H1 (cell line): ENCODE results near the gene BTC. TPM values are rescaled to one million over a fixed set of nuclear protein-coding genes. Genes with fewer than 3 reads are reported as not detected.

Experiments
- CTCF ChIA-PET: fragments of 300-600 bp; sonication (Branson Sonifier 250); formaldehyde crosslinking; loops from one replicate; lab custom pipeline; 2021; ENCODE audit not compliant: partially characterized antibody; lab: Charles Lee
- POLR2A ChIA-PET: fragments of 300-600 bp; sonication (Branson Sonifier 250); formaldehyde crosslinking; loops from one replicate; lab custom pipeline; 2021; ENCODE audit warnings: inconsistent platforms; ENCODE audit not compliant: partially characterized antibody; lab: Charles Lee
- DNase-seq, 2 experiments: peaks; one replicate each; pipeline versions ENCODE4 v3.0.0 to v3.0.0-alpha.2; 2010 to 2022; ENCODE audit warnings: low spot score in 2 of 2, low read depth in 1 of 2, mixed read lengths in 1 of 2
- FAIRE-seq: peaks from 2 replicates; lab custom pipeline; 2011; peaks lifted over from hg19 to GRCh38; lab: Jason Lieb, UNC
- H2AFZ ChIP-seq: 2 replicates; pipeline ENCODE4 v1.8.1; 2012; ENCODE audit warnings: low read length, inconsistent platforms
- H2AK5ac ChIP-seq: 2 replicates; pipeline ENCODE4 v1.6.1; 2013; ENCODE audit warnings: low read depth, low read length
- H2BK120ac ChIP-seq: replicated peaks from 2 replicates; pipeline ENCODE3; 2013; ENCODE audit warnings: low read depth, low read length, inconsistent platforms
- H2BK12ac ChIP-seq: 2 replicates; pipeline ENCODE4 v1.6.1; 2013; ENCODE audit warnings: low read depth, low read length
- H2BK15ac ChIP-seq: 2 replicates; pipeline ENCODE4 v1.6.1; 2013; ENCODE audit warnings: low read length
- H2BK20ac ChIP-seq: 2 replicates; pipeline ENCODE4 v1.6.1; 2013; ENCODE audit warnings: low read length
- H2BK5ac ChIP-seq: 2 replicates; pipeline ENCODE4 v1.6.1; 2013; ENCODE audit warnings: low read depth, low read length
- H3K14ac ChIP-seq: 2 replicates; pipeline ENCODE4 v1.6.1; 2013; ENCODE audit warnings: inconsistent platforms; ENCODE audit not compliant: insufficient read length
- H3K18ac ChIP-seq: 2 replicates; pipeline ENCODE4 v1.6.1; 2013; ENCODE audit warnings: low read length; ENCODE audit errors: extremely low read depth
- H3K23ac ChIP-seq: 2 replicates; pipeline ENCODE4 v1.6.1; 2013; ENCODE audit warnings: inconsistent platforms; ENCODE audit not compliant: insufficient read length
- H3K23me2 ChIP-seq: 2 replicates; pipeline ENCODE4 v1.6.1; 2013; ENCODE audit warnings: low read depth, low read length
- H3K27ac ChIP-seq: 2 replicates; pipeline ENCODE4 v1.6.1; 2011; ENCODE audit warnings: low read depth, low read length, inconsistent platforms
- H3K27me3 ChIP-seq, 4 experiments: replicated peaks in 1 of 4; 1 replicate in 1 of 4; 2 replicates in 3 of 4; pipeline versions ENCODE4 v1.6.1 to v1.8.1; 2011 to 2013; ENCODE audit warnings: low read length in 3 of 4, mild to moderate bottlenecking in 3 of 4, inconsistent platforms in 2 of 4, mixed read lengths in 2 of 4, moderate library complexity in 1 of 4; ENCODE audit not compliant: control insufficient read depth in 3 of 4, insufficient read depth in 3 of 4; ENCODE audit errors: extremely low read depth in 1 of 4
- H3K36me3 ChIP-seq, 4 experiments: 2 replicates each; pipeline versions ENCODE4 v1.6.1 to v1.8.1; 2011 to 2013; ENCODE audit warnings: mild to moderate bottlenecking in 4 of 4, low read length in 3 of 4, moderate library complexity in 2 of 4, control low read depth in 1 of 4, inconsistent platforms in 1 of 4; ENCODE audit not compliant: insufficient read depth in 4 of 4, control insufficient read depth in 2 of 4
- H3K4ac ChIP-seq: replicated peaks from 2 replicates; pipeline ENCODE3; 2013; ENCODE audit warnings: low read length, low read depth, mixed read lengths, inconsistent platforms; ENCODE audit not compliant: insufficient read length
- H3K4me1 ChIP-seq, 4 experiments: replicated peaks in 1 of 4; 1 replicate in 1 of 4; 2 replicates in 3 of 4; pipeline versions ENCODE4 v1.6.1 to v1.8.1; 2011 to 2013; ENCODE audit warnings: low read length in 3 of 4, inconsistent platforms in 2 of 4, mixed read lengths in 1 of 4; ENCODE audit not compliant: insufficient read depth in 4 of 4, control insufficient read depth in 3 of 4
- H3K4me2 ChIP-seq, 2 experiments: 2 replicates each; pipeline versions ENCODE4 v1.6.1 to v1.8.1; 2011 to 2013; ENCODE audit warnings: low read depth in 2 of 2, low read length in 2 of 2, control low read depth in 1 of 2, inconsistent platforms in 1 of 2, mild to moderate bottlenecking in 1 of 2; ENCODE audit not compliant: insufficient read depth in 1 of 2
- H3K4me3 ChIP-seq, 4 experiments: fragments of 200-600, 300-600 bp in 1 of 4; sonication (generic), shearing (Covaris generic), sonication (Bioruptor Twin) in 1 of 4; 2 replicates each; pipeline versions ENCODE4 v1.5.1 to v1.8.1; 2011 to 2016; ENCODE audit warnings: low read length in 4 of 4, low read depth in 3 of 4, control low read depth in 2 of 4, inconsistent platforms in 2 of 4, mild to moderate bottlenecking in 2 of 4, mixed read lengths in 1 of 4, moderate library complexity in 1 of 4; ENCODE audit not compliant: insufficient read depth in 2 of 4; ENCODE audit errors: extremely low read depth in 1 of 4
- H3K56ac ChIP-seq: replicated peaks from 2 replicates; pipeline ENCODE3; 2013; ENCODE audit warnings: low read depth, mild to moderate bottlenecking, mixed read lengths, low read length, inconsistent platforms; ENCODE audit not compliant: insufficient read length
- H3K79me1 ChIP-seq: 2 replicates; pipeline ENCODE4 v1.6.1; 2013; ENCODE audit warnings: low read depth, low read length, control low read depth
- H3K79me2 ChIP-seq, 2 experiments: 2 replicates each; pipeline versions ENCODE4 v1.6.1 to v1.8.1; 2012 to 2013; ENCODE audit warnings: low read length in 2 of 2, mild to moderate bottlenecking in 2 of 2, inconsistent platforms in 1 of 2; ENCODE audit not compliant: insufficient read depth in 2 of 2, control insufficient read depth in 1 of 2
- H3K9ac ChIP-seq, 4 experiments: replicated peaks in 1 of 4; 1 replicate in 1 of 4; 2 replicates in 3 of 4; pipeline versions ENCODE4 v1.6.1 to v1.8.1; 2011 to 2013; ENCODE audit warnings: low read depth in 3 of 4, low read length in 3 of 4, control low read depth in 2 of 4, mild to moderate bottlenecking in 2 of 4, moderate library complexity in 2 of 4, inconsistent platforms in 1 of 4; ENCODE audit errors: extremely low read depth in 1 of 4
- H3K9me3 ChIP-seq, 2 experiments: 2 replicates each; pipeline versions ENCODE4 v1.6.1 to v1.8.1; 2012 to 2013; ENCODE audit warnings: mild to moderate bottlenecking in 2 of 2, moderate library complexity in 2 of 2, control low read depth in 1 of 2, inconsistent platforms in 1 of 2, low read depth in 1 of 2, low read length in 1 of 2, mixed read lengths in 1 of 2; ENCODE audit not compliant: insufficient read depth in 2 of 2
- H4K20me1 ChIP-seq, 2 experiments: replicated peaks in 1 of 2; 2 replicates each; pipeline versions ENCODE3 to v1.8.1; 2011 to 2013; ENCODE audit warnings: inconsistent platforms in 2 of 2, low read length in 2 of 2, mild to moderate bottlenecking in 1 of 2; ENCODE audit not compliant: insufficient read depth in 2 of 2, control insufficient read depth in 1 of 2
- H4K5ac ChIP-seq: 2 replicates; pipeline ENCODE4 v1.6.1; 2013; ENCODE audit warnings: low read length, low read depth, mixed read lengths, inconsistent platforms; ENCODE audit not compliant: insufficient read length
- H4K8ac ChIP-seq: 2 replicates; pipeline ENCODE4 v1.8.0; 2013; ENCODE audit warnings: mild to moderate bottlenecking, moderate library complexity, low read length, inconsistent platforms; ENCODE audit not compliant: insufficient read depth; ENCODE audit errors: extremely low read depth
- H4K91ac ChIP-seq: replicated peaks from 2 replicates; pipeline ENCODE3; 2013; ENCODE audit warnings: low read length, mixed read lengths, inconsistent platforms; ENCODE audit not compliant: insufficient read length
- ASH2L ChIP-seq: fragments of 200-600, 300-600 bp; sonication (generic); IDR thresholded peaks from one replicate; pipeline ENCODE4 v1.7.1; 2017; ENCODE audit warnings: low read length
- CTCF ChIP-seq, 3 experiments: IDR thresholded peaks; 1 replicate in 2 of 3; 2 replicates in 1 of 3; pipeline versions ENCODE4 v1.5.1 to v1.6.1; 2011; ENCODE audit warnings: low read length in 3 of 3, mild to moderate bottlenecking in 3 of 3, inconsistent platforms in 2 of 3, low read depth in 1 of 3, moderate library complexity in 1 of 3; ENCODE audit not compliant: insufficient read depth in 1 of 3; ENCODE audit errors: control extremely low read depth in 1 of 3
- EGR1 ChIP-seq: IDR thresholded peaks from 2 replicates; pipeline ENCODE4 v1.6.1; 2011; ENCODE audit warnings: low read depth, low read length, borderline replicate concordance
- GABPA ChIP-seq: IDR thresholded peaks from 2 replicates; pipeline ENCODE4 v1.6.1; 2011; ENCODE audit warnings: mild to moderate bottlenecking, low read length, moderate library complexity, borderline replicate concordance; ENCODE audit not compliant: insufficient read depth
- MAFK ChIP-seq: IDR thresholded peaks from 2 replicates; pipeline ENCODE4 v1.6.1; 2012; ENCODE audit warnings: low read depth, mild to moderate bottlenecking, improper control_type of control experiment, low read length
- SAP30 ChIP-seq: fragments of 300-600 bp; sonication (generic); IDR thresholded peaks from 2 replicates; pipeline ENCODE4 v1.7.1; 2012; ENCODE audit warnings: low read length, moderate library complexity, mild to moderate bottlenecking, inconsistent platforms; ENCODE audit not compliant: insufficient read depth, insufficient replicate concordance
- SP1 ChIP-seq: IDR thresholded peaks from 2 replicates; pipeline ENCODE4 v1.6.1; 2011; ENCODE audit warnings: low read depth, low read length
- whole genome bisulfite sequencing, 2 experiments: shearing (Covaris generic) in 1 of 2; methylation state at CpG; one replicate each; pipeline versions ENCODE4 v1.1.6 to v1.1.7; 2013 to 2015; ENCODE audit warnings: low lambda C conversion rate in 2 of 2, mixed read lengths in 2 of 2, inconsistent platforms in 1 of 2, low coverage in 1 of 2, missing lambda C conversion rate in 1 of 2; ENCODE audit not compliant: insufficient replicate concordance in 2 of 2, insufficient coverage in 1 of 2, insufficient read length in 1 of 2; ENCODE audit errors: extremely low coverage in 1 of 2, missing lambda C conversion rate in 1 of 2; 5-methylcytosine and 5-hydroxymethylcytosine counted together
- polyA plus RNA-seq, 7 experiments: library from polyadenylated mRNA; depleted of rRNA in 3 of 7; stranded (reverse) in 5 of 7; unstranded in 2 of 7; fragments of >200 nt in 5 of 7; fragments of 200-250 nt in 2 of 7; gene quantifications; 1 replicate in 5 of 7; 2 replicates in 1 of 7; 4 replicates in 1 of 7; pipeline versions ENCODE4 v1.2.1 to v1.2.3, GENCODE V29; 2011 to 2013; ENCODE audit warnings: missing spikeins in 2 of 7, mixed read lengths in 2 of 7
- total RNA-seq: library from RNA; stranded (reverse); fragmentation: NEBNext Ultra II Directional; extraction: Animal tissue kit (Norgen Biotek cat#: 25700); gene quantifications from 2 replicates; pipeline ENCODE4 v1.2.1, GENCODE V29; 2021

Gene BTC
- total and polyA plus RNA-seq, 2 of the 8 experiments (the other 6 are each of a cell fraction or from before 2014, with no cell fraction given) = 0.09 TPM; not detected in 1

GRCh38 chr4:74715706-74716435 is 78.5 kb downstream of the BTC start:
- Histone ChIP-seq H2BK5ac (no peak overlapping the region), H2BK15ac (no peak overlapping the region), H3K56ac (no peak overlapping the region), H2AFZ (no peak overlapping the region), H3K4me3 (no peak overlapping the region), H3K9me3 (peaks cover 2 to 3% of the 10 kb centered on the region in 2 experiments; a peak in 1 of 4 replicates), H4K8ac (no peak overlapping the region), H2BK12ac (no peak overlapping the region), H3K9ac (no peak overlapping the region), H3K18ac (no peak overlapping the region), H3K79me2 (no peaks in the 10 kb centered on the region), H3K23ac (no peak overlapping the region), H2BK20ac (no peak overlapping the region), H2AK5ac (no peak overlapping the region), H3K4me2 (no peak overlapping the region), H3K23me2 (no peaks in the 10 kb centered on the region), H3K27ac (no peak overlapping the region), H3K27me3 (no peaks in the 10 kb centered on the region), H4K91ac (no peak overlapping the region), H4K20me1 (no peaks in the 10 kb centered on the region), H3K36me3 (no peaks in the 10 kb centered on the region), H2BK120ac (no peak overlapping the region), H3K4ac (no peak overlapping the region), H3K14ac (no peak overlapping the region), H3K4me1 (no peaks in the 10 kb centered on the region), H3K79me1 (no peaks in the 10 kb centered on the region), H4K5ac (no peak overlapping the region)
- DNase-seq (no peak), FAIRE-seq (no peak)
- POLR2A ChIA-PET = no interaction called here
- TF ChIP-seq SAP30 = no peak
- no peak for TF ChIP-seq SP1
- TF ChIP-seq MAFK = no peak
- no peak for TF ChIP-seq ASH2L
- no peak for TF ChIP-seq EGR1
- no peak for TF ChIP-seq CTCF (IDR thresholded peaks at IDR 0.05; ENCODE audit: control extremely low read depth in 1 of 3, insufficient read depth in 1 of 3, low read depth in 1 of 3, low read length in 3 of 3)
- no peak for TF ChIP-seq GABPA
- CTCF ChIA-PET = no interaction called here
- WGBS, 2 experiments = 59% methylated on average over 5 of the region's 5 CpGs; no CpG with 5 or more reads in 1 of the 2 experiments
